Endothelial cell of umbilical vein (primary cell): ENCODE data around the gene SLC35G3. TPM values are rescaled to one million over a fixed set of nuclear protein-coding genes. Genes with fewer than 3 reads are reported as not detected.

Source experiments
- BruUV-seq: library from RNA; stranded (reverse); fragments of 400-500 nt; replicated peaks from 2 replicates; lab custom pipeline; 2021; lab: Mats Ljungman, UMichigan
- CTCF ChIA-PET: fragments of 300-600, 350-600 bp; sonication (Branson Sonifier 250); formaldehyde crosslinking; loops from one replicate; lab custom pipeline; 2021; ENCODE audit warnings: antibody characterized with exemption, inconsistent platforms; lab: Charles Lee
- POLR2A ChIA-PET: fragments of 300-600, 350-600 bp; sonication (Branson Sonifier 250); formaldehyde crosslinking; loops from one replicate; lab custom pipeline; 2021; ENCODE audit warnings: antibody characterized with exemption, inconsistent platforms; lab: Charles Lee
- DNase-seq: peaks from one replicate; pipeline ENCODE4 v3.0.0-alpha.2; 2011; ENCODE audit warnings: low read depth, low spot score
- FAIRE-seq: peaks from 2 replicates; lab custom pipeline; 2011; peaks lifted over from hg19 to GRCh38; lab: Jason Lieb, UNC
- H2AFZ ChIP-seq: 2 replicates; pipeline ENCODE4 v1.6.0; 2012; ENCODE audit warnings: low read depth, low read length, control low read depth, inconsistent platforms
- H3K27ac ChIP-seq: 2 replicates; pipeline ENCODE4 v1.5.1; 2011; ENCODE audit warnings: low read depth, mild to moderate bottlenecking, control low read depth, low read length, moderate library complexity; ENCODE audit not compliant: insufficient read depth
- H3K27me3 ChIP-seq, 2 experiments: 2 replicates each; pipeline versions ENCODE4 v1.6.0 to v1.6.1; 2011; ENCODE audit warnings: low read length in 2 of 2, mixed read lengths in 1 of 2; ENCODE audit not compliant: control insufficient read depth in 2 of 2, insufficient read depth in 2 of 2
- H3K36me3 ChIP-seq, 2 experiments: 2 replicates in 1 of 2; 3 replicates in 1 of 2; pipeline ENCODE4 v1.5.1; 2011; ENCODE audit warnings: low read length in 2 of 2, mild to moderate bottlenecking in 1 of 2, moderate library complexity in 1 of 2; ENCODE audit not compliant: control insufficient read depth in 2 of 2, insufficient read depth in 2 of 2; ENCODE audit errors: extremely low read depth in 1 of 2
- H3K4me1 ChIP-seq: 3 replicates; pipeline ENCODE4 v1.5.1; 2011; ENCODE audit warnings: mild to moderate bottlenecking, low read length; ENCODE audit not compliant: control insufficient read depth, insufficient read depth; ENCODE audit errors: extremely low read depth
- H3K4me2 ChIP-seq: 2 replicates; pipeline ENCODE4 v1.6.1; 2011; ENCODE audit warnings: low read length, control low read depth, mixed read lengths; ENCODE audit not compliant: insufficient read depth
- H3K4me3 ChIP-seq, 3 experiments: fragments of 200-600 bp in 1 of 3; sonication (generic), shearing (Covaris generic) in 1 of 3; replicated peaks in 1 of 3; 2 replicates each; pipeline ENCODE4 v1.5.1; 2011 to 2016; ENCODE audit warnings: control low read depth in 3 of 3, low read length in 3 of 3, mild to moderate bottlenecking in 2 of 3, inconsistent platforms in 1 of 3, low read depth in 1 of 3, moderate library complexity in 1 of 3; ENCODE audit not compliant: insufficient read depth in 1 of 3
- H3K79me2 ChIP-seq: 2 replicates; pipeline ENCODE4 v1.6.0; 2012; ENCODE audit warnings: low read length, inconsistent platforms; ENCODE audit not compliant: control insufficient read depth, insufficient read depth
- H3K9ac ChIP-seq: replicated peaks from 2 replicates; pipeline ENCODE3; 2011; ENCODE audit warnings: low read length, control low read depth; ENCODE audit not compliant: insufficient read depth; ENCODE audit errors: extremely low read depth
- H3K9me1 ChIP-seq: replicated peaks from 3 replicates; pipeline ENCODE4 v1.6.0; 2011; ENCODE audit warnings: mild to moderate bottlenecking, low read length; ENCODE audit not compliant: control insufficient read depth, insufficient read depth; ENCODE audit errors: extremely low read depth
- H3K9me3 ChIP-seq: replicated peaks from 2 replicates; pipeline ENCODE4 v1.5.1; 2012; ENCODE audit warnings: low read length, inconsistent platforms; ENCODE audit not compliant: control insufficient read depth, insufficient read depth
- H4K20me1 ChIP-seq: replicated peaks from 2 replicates; pipeline ENCODE3; 2011; ENCODE audit warnings: mild to moderate bottlenecking, low read length; ENCODE audit not compliant: control insufficient read depth, insufficient read depth; ENCODE audit errors: extremely low read depth
- EZH2 ChIP-seq: IDR thresholded peaks from 2 replicates; pipeline ENCODE4 v1.6.1; 2012; ENCODE audit warnings: borderline replicate concordance, low read depth, mild to moderate bottlenecking, moderate library complexity, low read length, inconsistent platforms; ENCODE audit not compliant: severe bottlenecking
- FOS ChIP-seq: IDR thresholded peaks from 2 replicates; pipeline ENCODE4 v1.6.1; 2011; ENCODE audit warnings: mild to moderate bottlenecking, low read length, moderate library complexity, borderline replicate concordance; ENCODE audit not compliant: insufficient read depth
- GATA2 ChIP-seq: IDR thresholded peaks from 2 replicates; pipeline ENCODE4 v1.7.0; 2011; ENCODE audit warnings: low read depth, mild to moderate bottlenecking, moderate library complexity, mixed read lengths, low read length; ENCODE audit not compliant: insufficient read length, insufficient read depth
- JUN ChIP-seq: IDR thresholded peaks from 2 replicates; pipeline ENCODE4 v1.6.1; 2011; ENCODE audit warnings: borderline replicate concordance, low read depth; ENCODE audit not compliant: insufficient read length, insufficient read depth
- MYC ChIP-seq: IDR thresholded peaks from one replicate; pipeline ENCODE4 v1.6.1; 2011; ENCODE audit warnings: mild to moderate bottlenecking, low read depth, low read length
- POLR2A ChIP-seq: IDR thresholded peaks from 2 replicates; pipeline ENCODE4 v1.6.1; 2012; ENCODE audit warnings: low read depth, mild to moderate bottlenecking, control low read depth, low read length
- POLR2AphosphoS5 ChIP-seq: IDR thresholded peaks from 2 replicates; pipeline ENCODE4 v1.6.1; 2012; ENCODE audit warnings: low read depth, mild to moderate bottlenecking, control low read depth, low read length, moderate library complexity; ENCODE audit not compliant: insufficient read depth
- dilution Hi-C: fragments of 300-500 bp; cut with MboI; formaldehyde crosslinking; loops from one replicate; pipeline ENCODE4 v1.15.0; 2019; ENCODE audit warnings: low sequenced_read_pairs; ENCODE audit not compliant: extremely low pct_ligation_motif_present
- intact Hi-C: fragments of 100-400 bp; cut with micrococcal nuclease; formaldehyde crosslinking; loops from one replicate; pipeline ENCODE4 v1.10.0; 2022
- polyA plus RNA-seq, 4 experiments: library from polyadenylated mRNA; depleted of rRNA in 3 of 4; stranded (reverse) in 3 of 4; unstranded in 1 of 4; fragments of >200 nt; gene quantifications; 2 replicates each; pipeline versions ENCODE4 v1.2.1 to v1.2.3, GENCODE V29; 2011 to 2012; ENCODE audit warnings: missing spikeins in 1 of 4
- total RNA-seq: library from RNA; stranded (reverse); gene quantifications from 2 replicates; pipeline ENCODE4 v1.2.3, GENCODE V29; 2021
- TF ChIP-seq, protein P1 (sequence below), 2 donors: IDR thresholded peaks; 1 replicate in 1 of 2; 2 replicates in 1 of 2; pipeline ENCODE4 v1.5.1; 2011; ENCODE audit warnings: low read length in 2 of 2, mild to moderate bottlenecking in 2 of 2, moderate library complexity in 2 of 2, control low read depth in 1 of 2, inconsistent platforms in 1 of 2, low read depth in 1 of 2; ENCODE audit not compliant: insufficient read depth in 1 of 2; ENCODE audit errors: extremely low read depth in 1 of 2
- TF ChIP-seq, protein P2 (sequence below): IDR thresholded peaks from 2 replicates; pipeline ENCODE4 v1.6.1; 2011; ENCODE audit not compliant: insufficient read depth, insufficient read length

The SLC35G3 gene
- total and polyA plus RNA-seq, 2 donors (not counting 3 experiments of a cell fraction or from before 2014, with no cell fraction given), result not detected

DNA sequence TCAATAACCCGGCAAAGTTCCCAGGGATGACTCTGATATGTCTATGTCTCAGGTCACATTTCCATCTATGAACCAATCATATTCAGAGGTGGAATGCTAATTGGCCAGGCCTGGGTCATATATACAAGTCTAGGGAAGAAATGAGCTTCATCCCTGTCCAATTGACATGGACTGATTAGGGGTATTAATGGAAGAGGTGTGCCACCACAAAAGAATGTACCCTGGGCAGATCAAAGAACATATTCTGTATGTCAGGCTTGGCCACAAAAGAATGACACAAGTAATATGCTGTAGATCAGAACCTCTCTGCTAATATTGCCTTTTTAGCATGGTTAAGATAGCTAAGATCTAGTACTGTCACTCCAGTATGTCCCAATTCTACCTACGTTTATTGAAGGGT lies 6.7 kb downstream of the SLC35G3 start:
- dilution Hi-C loops (no loop called here), intact Hi-C loops (no loop called here)
- POLR2A ChIA-PET, result no interaction called here
- Histone ChIP-seq H3K36me3 (no peaks in the 10 kb centered on the region), H3K9me1 (no peaks in the 10 kb centered on the region), H3K27ac (no peak overlapping the region), H3K4me2 (no peak overlapping the region), H3K9me3 (no peaks in the 10 kb centered on the region), H2AFZ (no peak overlapping the region), H3K4me3 (no peak overlapping the region), H3K27me3 (no peaks in the 10 kb centered on the region), H3K79me2 (no peaks in the 10 kb centered on the region), H4K20me1 (no peaks in the 10 kb centered on the region), H3K9ac (no peak overlapping the region), H3K4me1 (peaks cover 5% of the 10 kb centered on the region)
- CTCF ChIA-PET, result interaction anchor here (1.0 to 1.1 kb wide), 2 partner anchors 242 to 346 kb away, joined by 3 read pairs; no protein-coding TSS in a partner anchor
- no peak for DNase-seq
- no peak for FAIRE-seq
- TF ChIP-seq FOS (no peak), POLR2AphosphoS5 (no peak), EZH2 (no peak), POLR2A (no peak), JUN (no peak), GATA2 (no peak), MYC (no peak)
- TF ChIP-seq, protein P1, sequence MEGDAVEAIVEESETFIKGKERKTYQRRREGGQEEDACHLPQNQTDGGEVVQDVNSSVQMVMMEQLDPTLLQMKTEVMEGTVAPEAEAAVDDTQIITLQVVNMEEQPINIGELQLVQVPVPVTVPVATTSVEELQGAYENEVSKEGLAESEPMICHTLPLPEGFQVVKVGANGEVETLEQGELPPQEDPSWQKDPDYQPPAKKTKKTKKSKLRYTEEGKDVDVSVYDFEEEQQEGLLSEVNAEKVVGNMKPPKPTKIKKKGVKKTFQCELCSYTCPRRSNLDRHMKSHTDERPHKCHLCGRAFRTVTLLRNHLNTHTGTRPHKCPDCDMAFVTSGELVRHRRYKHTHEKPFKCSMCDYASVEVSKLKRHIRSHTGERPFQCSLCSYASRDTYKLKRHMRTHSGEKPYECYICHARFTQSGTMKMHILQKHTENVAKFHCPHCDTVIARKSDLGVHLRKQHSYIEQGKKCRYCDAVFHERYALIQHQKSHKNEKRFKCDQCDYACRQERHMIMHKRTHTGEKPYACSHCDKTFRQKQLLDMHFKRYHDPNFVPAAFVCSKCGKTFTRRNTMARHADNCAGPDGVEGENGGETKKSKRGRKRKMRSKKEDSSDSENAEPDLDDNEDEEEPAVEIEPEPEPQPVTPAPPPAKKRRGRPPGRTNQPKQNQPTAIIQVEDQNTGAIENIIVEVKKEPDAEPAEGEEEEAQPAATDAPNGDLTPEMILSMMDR (IDR thresholded peaks at IDR 0.05; ENCODE audit: extremely low read depth in 1 of 2, insufficient read depth in 1 of 2, low read depth in 1 of 2, low read length in 2 of 2), result no peak
- TF ChIP-seq, protein P2, sequence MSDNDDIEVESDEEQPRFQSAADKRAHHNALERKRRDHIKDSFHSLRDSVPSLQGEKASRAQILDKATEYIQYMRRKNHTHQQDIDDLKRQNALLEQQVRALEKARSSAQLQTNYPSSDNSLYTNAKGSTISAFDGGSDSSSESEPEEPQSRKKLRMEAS, result no peak
- no TSS peak for BruUV-seq
